Right renal pelvis (tissue), 4 donors: ENCODE data around the gene STK11IP. TPM values are rescaled to one million over a fixed set of nuclear protein-coding genes. Genes with fewer than 3 reads are reported as not detected.

Experiments used
- polyA plus RNA-seq, 4 donors: library from polyadenylated mRNA; unstranded; fragments of 120-200 nt; gene quantifications; one replicate each; pipeline ENCODE4 v1.2.1, GENCODE V29; 2013; ENCODE audit not compliant: insufficient read length in 4 of 4

STK11IP gene
- polyA plus RNA-seq, 4 donors, result 21.4 to 32.5 (median 24.9) TPM

Other genes starting within 250 kb of the STK11IP start
- 10 to 100 TPM; 54.2 to 67.5 (median 58.2) TPM for gene DNPEP, start 209.9 kb upstream of the STK11IP start, polyA plus RNA-seq
- gene DES, start 179.5 kb upstream of the STK11IP start, polyA plus RNA-seq, result 1 to 10 TPM; 5.9 to 6.8 (median 6.6) TPM
- 10 to 100 TPM; 10.3 to 15.2 (median 13.3) TPM for gene SPEG, start 163.0 kb upstream of the STK11IP start, polyA plus RNA-seq
- 10 to 100 TPM; 35.0 to 42.9 (median 36.4) TPM for gene GMPPA, start 99.0 kb upstream of the STK11IP start, polyA plus RNA-seq
- gene ASIC4, start 83.4 kb upstream of the STK11IP start, polyA plus RNA-seq, result under 1 TPM; 0.07 to 0.18 (median 0.16) TPM
- 10 to 100 TPM; 23.8 to 46.3 (median 30.1) TPM for gene CHPF, start 54.0 kb upstream of the STK11IP start, polyA plus RNA-seq
- 1 to 10 TPM; 2.0 to 4.0 (median 2.8) TPM for gene TMEM198, start 53.8 kb upstream of the STK11IP start, polyA plus RNA-seq
- 100 to 1,000 TPM; 122 to 193 (median 147) TPM for gene OBSL1, start 26.3 kb upstream of the STK11IP start, polyA plus RNA-seq
- 1 to 10 TPM in 3 of 4 donors, under 1 TPM in 1; 0.51 to 2.0 (median 1.6) TPM for gene INHA, start 25.5 kb upstream of the STK11IP start, polyA plus RNA-seq
- 10 to 100 TPM in 1 of 4 donors, 1 to 10 TPM in 3; 8.2 to 10.6 (median 9.0) TPM for gene SLC4A3, start 29.8 kb downstream of the STK11IP start, polyA plus RNA-seq